B cell (primary cell): ENCODE results near the gene SLC5A12.

Experiments
- EZH2 ChIP-seq: IDR thresholded peaks from 2 replicates; pipeline ENCODE4 v1.6.1; 2012; ENCODE audit warnings: borderline replicate concordance, low read depth, mild to moderate bottlenecking, moderate library complexity, low read length; ENCODE audit not compliant: insufficient read depth, poor library complexity, severe bottlenecking
- TF ChIP-seq, protein P1 (sequence below): fragments of 200-600 bp; IDR thresholded peaks from one replicate; pipeline ENCODE4 v1.8.0; 2022; ENCODE audit warnings: antibody characterized with exemption, mild to moderate bottlenecking

- TF ChIP-seq, protein P1, sequence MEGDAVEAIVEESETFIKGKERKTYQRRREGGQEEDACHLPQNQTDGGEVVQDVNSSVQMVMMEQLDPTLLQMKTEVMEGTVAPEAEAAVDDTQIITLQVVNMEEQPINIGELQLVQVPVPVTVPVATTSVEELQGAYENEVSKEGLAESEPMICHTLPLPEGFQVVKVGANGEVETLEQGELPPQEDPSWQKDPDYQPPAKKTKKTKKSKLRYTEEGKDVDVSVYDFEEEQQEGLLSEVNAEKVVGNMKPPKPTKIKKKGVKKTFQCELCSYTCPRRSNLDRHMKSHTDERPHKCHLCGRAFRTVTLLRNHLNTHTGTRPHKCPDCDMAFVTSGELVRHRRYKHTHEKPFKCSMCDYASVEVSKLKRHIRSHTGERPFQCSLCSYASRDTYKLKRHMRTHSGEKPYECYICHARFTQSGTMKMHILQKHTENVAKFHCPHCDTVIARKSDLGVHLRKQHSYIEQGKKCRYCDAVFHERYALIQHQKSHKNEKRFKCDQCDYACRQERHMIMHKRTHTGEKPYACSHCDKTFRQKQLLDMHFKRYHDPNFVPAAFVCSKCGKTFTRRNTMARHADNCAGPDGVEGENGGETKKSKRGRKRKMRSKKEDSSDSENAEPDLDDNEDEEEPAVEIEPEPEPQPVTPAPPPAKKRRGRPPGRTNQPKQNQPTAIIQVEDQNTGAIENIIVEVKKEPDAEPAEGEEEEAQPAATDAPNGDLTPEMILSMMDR, result no peak
- TF ChIP-seq EZH2, result no peak
Measured at GRCh38 chr11:26717771-26718170, 4.1 kb downstream of the SLC5A12 start.
